Naive B cell (primary cell): Measurements from ENCODE around the gene TOR1B. TPM values are rescaled to one million over a fixed set of nuclear protein-coding genes. Genes with fewer than 3 reads are reported as not detected.
"Not testable (repeated sequence)": the region's sequence is repeated elsewhere in the genome, so short reads cannot be mapped to it uniquely, and the experiment has no call there.

ENCODE experiments used
- ATAC-seq, 2 donors: fragments of 150-1000 bp; cut with Tn5 transposase; 2 replicates each; pipeline ENCODE4 v1.10.0; 2021; ENCODE audit warnings: low read depth in 2 of 2, mild to moderate bottlenecking in 2 of 2, moderate library complexity in 2 of 2
- DNase-seq: peaks from one replicate; pipeline ENCODE4 v3.0.0; 2022
- H3K27ac Mint-ChIP-seq, 6 donors: one replicate each; pipeline ENCODE4 v1.8.0; 2020 to 2022; ENCODE audit warnings: mild to moderate bottlenecking in 6 of 6, mixed read lengths in 6 of 6, moderate library complexity in 5 of 6, inconsistent platforms in 2 of 6
- H3K27me3 Mint-ChIP-seq, 3 donors: one replicate each; pipeline ENCODE4 v1.8.0; 2021 to 2022; ENCODE audit warnings: mixed read lengths in 3 of 3, mild to moderate bottlenecking in 1 of 3
- H3K36me3 Mint-ChIP-seq, 2 donors: one replicate each; pipeline ENCODE4 v1.8.0; 2020 to 2022; ENCODE audit warnings: mixed read lengths in 2 of 2, inconsistent platforms in 1 of 2, mild to moderate bottlenecking in 1 of 2
- H3K4me1 Mint-ChIP-seq, 3 donors: one replicate each; pipeline ENCODE4 v1.8.0; 2020 to 2022; ENCODE audit warnings: mixed read lengths in 3 of 3, inconsistent platforms in 1 of 3, mild to moderate bottlenecking in 1 of 3, moderate library complexity in 1 of 3
- H3K4me3 Mint-ChIP-seq, 8 donors: one replicate each; pipeline ENCODE4 v1.8.0; 2020 to 2022; ENCODE audit warnings: mild to moderate bottlenecking in 8 of 8, mixed read lengths in 8 of 8, moderate library complexity in 8 of 8, inconsistent platforms in 2 of 8
- H3K9me3 Mint-ChIP-seq, 7 donors: one replicate each; pipeline ENCODE4 v1.8.0; 2020 to 2022; ENCODE audit warnings: mixed read lengths in 7 of 7, mild to moderate bottlenecking in 5 of 7, inconsistent platforms in 2 of 7, moderate library complexity in 1 of 7
- polyA plus RNA-seq, 6 donors: library from polyadenylated mRNA; unstranded; fragments of 300-500 nt; fragmentation: Illumina TruSeq; gene quantifications; one replicate each; pipeline ENCODE4 v1.2.3, GENCODE V29; 2021; ENCODE audit warnings: low read depth in 6 of 6

Gene TOR1B, protein sequence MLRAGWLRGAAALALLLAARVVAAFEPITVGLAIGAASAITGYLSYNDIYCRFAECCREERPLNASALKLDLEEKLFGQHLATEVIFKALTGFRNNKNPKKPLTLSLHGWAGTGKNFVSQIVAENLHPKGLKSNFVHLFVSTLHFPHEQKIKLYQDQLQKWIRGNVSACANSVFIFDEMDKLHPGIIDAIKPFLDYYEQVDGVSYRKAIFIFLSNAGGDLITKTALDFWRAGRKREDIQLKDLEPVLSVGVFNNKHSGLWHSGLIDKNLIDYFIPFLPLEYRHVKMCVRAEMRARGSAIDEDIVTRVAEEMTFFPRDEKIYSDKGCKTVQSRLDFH
- polyA plus RNA-seq = 10 to 100 TPM in 4 of 6 donors, 1 to 10 TPM in 2; 8.2 to 26.0 (median 12.3) TPM

DNA sequence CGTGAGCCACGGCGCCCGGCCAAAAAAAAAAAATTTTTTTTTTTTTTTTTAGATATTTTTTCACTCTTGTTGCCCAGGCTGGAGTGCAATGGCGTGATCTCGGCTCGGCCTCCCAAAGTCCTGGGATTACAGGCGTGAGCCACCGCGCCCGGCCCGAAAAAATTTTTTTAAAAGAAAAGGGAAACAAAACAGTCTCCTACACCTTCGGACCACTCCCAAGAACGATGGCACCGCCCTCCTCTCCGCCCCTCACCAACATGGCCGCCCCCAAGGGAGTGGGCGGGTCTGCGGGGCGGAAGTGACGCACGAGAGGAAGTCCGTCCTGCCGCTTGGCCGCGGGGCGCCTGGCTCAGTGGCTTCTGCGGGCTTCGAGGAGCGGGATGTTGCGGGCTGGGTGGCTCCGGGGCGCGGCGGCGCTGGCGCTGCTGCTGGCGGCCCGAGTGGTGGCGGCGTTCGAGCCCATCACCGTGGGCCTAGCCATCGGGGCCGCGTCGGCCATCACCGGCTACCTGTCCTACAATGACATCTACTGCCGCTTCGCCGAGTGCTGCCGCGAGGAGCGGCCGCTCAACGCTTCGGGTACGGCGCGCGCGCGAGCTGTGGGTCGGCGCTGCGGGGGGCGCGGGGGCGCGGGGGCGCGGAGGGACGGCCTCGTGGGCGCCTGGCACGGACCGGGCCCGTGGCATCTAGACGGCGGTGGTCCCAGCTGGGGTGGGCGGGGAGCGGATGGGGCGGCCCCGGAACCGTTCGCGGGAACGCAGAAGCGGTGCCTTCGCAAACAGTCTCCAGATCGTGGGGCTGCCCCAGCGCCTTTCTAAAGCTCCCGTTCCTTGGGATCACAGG is at the start of gene TOR1B:
Gene TOR1B (plus strand): TSS at position 352 of the 843 bp plus-strand sequence. CDS start 29 bp downstream, at position 381.
- Mint-ChIP-seq H3K27ac (peak within 1 kb of the TSS; percentile 90 to 98 (median 97)), H3K4me3 (peak within 1 kb of the TSS; percentile 90 to 98 (median 95)), H3K36me3 (peaks cover 5 to 7% of the 10 kb centered on the region in 2 donors), H3K27me3 (no peaks in the 10 kb centered on the region), H3K4me1 (peaks cover 14 to 33% (median 15%) of the 10 kb centered on the region in 3 donors), H3K9me3 (no peaks in the 10 kb centered on the region)
- peak; percentile 95 to 96 for ATAC-seq
- peak; percentile 98 for DNase-seq

DNA sequence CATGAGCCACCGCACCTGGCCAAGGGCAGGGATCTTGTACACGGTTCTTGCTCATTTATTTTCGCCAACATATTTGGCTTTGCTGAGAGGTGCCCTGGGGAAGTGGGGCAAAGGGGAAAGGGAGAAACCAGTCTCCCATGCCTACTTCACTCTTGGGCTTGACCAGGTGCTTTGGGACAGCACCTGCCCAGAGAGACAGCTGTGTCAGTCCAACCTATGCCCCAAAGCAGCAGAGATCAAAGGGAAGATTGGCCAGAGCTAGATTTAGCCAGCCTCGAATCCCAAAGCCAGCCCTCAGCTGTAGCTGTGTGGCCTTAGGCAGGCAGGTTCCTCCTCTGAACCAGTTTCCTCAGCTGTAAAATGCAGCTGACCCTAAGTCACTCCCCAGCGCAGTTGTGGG is 47.8 kb upstream of the TOR1B start:
- H3K4me1 Mint-ChIP-seq = peaks cover 7 to 19% (median 8%) of the 10 kb centered on the region in 3 donors
- ATAC-seq (no peak), DNase-seq (no peak)
- no peak overlapping the region for H3K4me3 Mint-ChIP-seq
- H3K9me3 Mint-ChIP-seq = no peaks in the 10 kb centered on the region
- peaks cover 20 to 58% (median 40%) of the 10 kb centered on the region in 3 donors for H3K27me3 Mint-ChIP-seq
- H3K27ac Mint-ChIP-seq = no peak overlapping the region
- H3K36me3 Mint-ChIP-seq = no peaks in the 10 kb centered on the region

DNA sequence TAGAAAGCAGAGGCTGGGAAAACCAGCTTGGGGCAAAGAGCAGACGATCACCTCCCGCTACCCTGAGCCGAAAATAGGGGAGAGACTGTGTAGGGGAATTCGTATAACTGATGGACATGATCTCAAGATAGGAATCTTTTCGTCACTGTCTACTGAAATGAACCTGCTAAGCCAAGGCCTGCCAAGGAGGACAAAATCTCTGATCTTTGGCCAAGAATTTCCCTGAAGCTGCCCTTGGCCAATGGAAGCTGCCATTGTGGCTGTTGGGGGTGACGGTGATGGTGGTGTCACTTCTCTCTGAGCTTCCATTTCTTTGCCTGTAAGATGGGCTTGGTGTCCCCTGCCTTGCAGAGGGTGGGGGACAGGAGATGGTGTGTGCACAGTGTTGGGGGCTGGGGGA is 46.8 kb upstream of the TOR1B start:
- DNase-seq = no peak
- peaks cover 24 to 56% (median 40%) of the 10 kb centered on the region in 3 donors for H3K27me3 Mint-ChIP-seq
- peaks cover 7 to 19% (median 8%) of the 10 kb centered on the region in 3 donors for H3K4me1 Mint-ChIP-seq

DNA sequence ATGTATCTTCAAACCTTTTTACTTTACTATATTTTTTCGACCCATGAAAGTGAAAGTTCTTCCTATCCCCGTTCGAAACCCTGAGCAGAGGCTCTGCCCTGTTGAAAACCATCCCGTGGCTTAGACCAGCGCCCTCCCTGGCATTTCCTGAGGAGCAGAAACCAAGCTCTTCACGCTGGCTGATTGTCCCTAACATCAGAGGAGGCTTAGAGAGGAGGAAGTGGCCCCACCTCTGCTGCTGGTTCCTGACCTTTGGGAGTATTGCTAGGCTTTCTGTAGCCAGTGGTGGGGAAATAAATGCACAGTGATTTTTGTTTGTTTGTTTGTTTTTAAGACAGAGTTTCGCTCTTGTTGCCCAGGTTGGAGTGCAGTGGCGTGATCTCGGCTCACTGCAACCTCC is 45.9 kb upstream of the TOR1B start:
- H3K9me3 Mint-ChIP-seq = no peaks in the 10 kb centered on the region
- no peak overlapping the region for H3K27ac Mint-ChIP-seq
- no peak for DNase-seq
- peaks cover 7 to 19% (median 8%) of the 10 kb centered on the region in 3 donors for H3K4me1 Mint-ChIP-seq
- peaks cover 25 to 58% (median 39%) of the 10 kb centered on the region in 3 donors for H3K27me3 Mint-ChIP-seq
- H3K36me3 Mint-ChIP-seq = no peaks in the 10 kb centered on the region
- ATAC-seq = no peak
- H3K4me3 Mint-ChIP-seq = peak overlapping the region in 3 of 8 donors; percentile 12 to 52 (median 20)

More for the DNA sequence above, 46.8 kb upstream of the TOR1B start:
- Mint-ChIP-seq H3K27ac (no peak overlapping the region), H3K4me3 (peak overlapping the region in 1 of 8 donors; percentile 47), H3K36me3 (no peaks in the 10 kb centered on the region), H3K9me3 (no peaks in the 10 kb centered on the region)
- no peak for ATAC-seq

DNA sequence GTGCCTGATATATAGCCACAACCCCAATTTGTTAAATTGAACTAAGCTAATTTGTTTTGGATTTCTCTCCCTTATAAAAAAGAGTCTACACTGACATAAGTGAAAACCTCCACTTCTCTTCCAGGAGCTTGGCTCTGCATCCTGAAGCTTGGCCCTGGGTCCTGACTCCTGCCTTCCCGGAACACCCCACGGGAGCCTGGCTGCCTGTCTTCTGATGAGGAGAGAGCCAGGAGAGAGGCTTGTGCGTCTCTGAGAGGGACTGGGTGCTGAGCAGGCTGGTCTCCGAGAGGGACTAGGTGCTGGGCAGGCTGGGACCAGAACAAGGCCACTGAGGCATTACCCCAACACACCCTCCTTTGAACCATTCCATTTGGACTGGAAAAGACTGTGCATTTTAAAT is 43.7 kb upstream of the TOR1B start:
- Mint-ChIP-seq H3K4me1 (peaks cover 7 to 13% (median 8%) of the 10 kb centered on the region in 3 donors), H3K27ac (no peak overlapping the region), H3K36me3 (no peaks in the 10 kb centered on the region), H3K4me3 (no peak overlapping the region), H3K9me3 (no peaks in the 10 kb centered on the region), H3K27me3 (peaks cover 15 to 43% (median 19%) of the 10 kb centered on the region in 3 donors)
- no peak for DNase-seq
- no peak for ATAC-seq

DNA sequence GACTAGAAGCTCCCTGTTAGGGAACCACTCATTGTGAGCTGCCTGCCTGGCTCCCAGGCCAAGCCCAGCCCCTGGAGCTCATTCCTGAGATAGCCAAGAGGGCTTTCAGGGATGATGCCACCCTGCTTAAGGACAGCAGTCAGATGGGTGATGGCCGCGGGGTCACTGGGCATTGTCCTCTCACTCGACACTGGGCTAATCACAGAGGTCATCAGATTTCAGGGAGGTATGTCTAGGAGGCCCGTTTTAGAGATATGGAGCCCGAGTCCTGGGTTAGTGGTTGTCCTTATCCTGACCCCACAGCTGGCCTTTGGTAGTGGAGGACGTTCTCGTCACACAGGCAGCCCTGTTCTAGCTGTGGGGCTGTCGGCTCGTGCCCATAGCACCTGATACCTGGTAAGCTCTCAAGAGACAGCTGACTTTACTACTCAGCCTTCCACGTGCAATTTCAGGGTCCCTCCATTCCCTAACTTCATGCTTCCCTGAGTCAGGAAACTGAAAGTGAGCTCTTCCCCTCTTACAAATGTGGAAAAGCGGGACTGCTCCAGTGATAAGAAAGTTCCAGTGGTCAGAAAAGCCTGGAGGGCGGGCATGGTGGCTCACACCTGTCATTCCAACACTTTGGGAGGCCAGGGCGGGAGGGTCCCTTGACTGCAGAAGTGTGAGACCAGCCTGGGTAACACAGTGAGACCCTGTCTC is 43.0 kb upstream of the TOR1B start:
- Mint-ChIP-seq H3K27ac (no peak overlapping the region), H3K36me3 (no peaks in the 10 kb centered on the region), H3K4me1 (peaks cover 7 to 13% (median 8%) of the 10 kb centered on the region in 3 donors), H3K4me3 (no peak overlapping the region), H3K27me3 (peaks cover 15 to 43% (median 19%) of the 10 kb centered on the region in 3 donors), H3K9me3 (no peaks in the 10 kb centered on the region)
- ATAC-seq (no peak), DNase-seq (no peak)

DNA sequence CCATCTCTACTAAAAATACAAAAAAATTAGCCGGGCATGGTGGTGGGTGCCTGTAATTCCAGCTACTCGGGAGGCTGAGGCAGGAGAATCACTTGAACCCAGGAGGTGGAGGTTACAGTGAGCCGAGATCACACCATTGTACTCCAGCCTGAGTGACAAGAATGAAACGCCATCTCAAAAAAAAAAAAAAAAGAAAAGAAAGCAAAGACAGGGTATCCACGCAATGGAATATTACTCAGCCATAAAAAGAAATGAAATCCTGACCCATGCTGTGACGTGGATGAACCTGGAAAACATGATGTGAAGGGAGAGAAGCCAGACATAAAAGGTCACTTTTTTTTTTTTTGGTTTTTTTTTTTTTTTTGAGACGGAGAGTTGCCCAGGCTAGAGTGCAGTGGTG is 42.2 kb upstream of the TOR1B start:
- not testable (repeated sequence) for H3K27ac Mint-ChIP-seq, H3K4me3 Mint-ChIP-seq, H3K36me3 Mint-ChIP-seq, H3K9me3 Mint-ChIP-seq, DNase-seq, ATAC-seq
- H3K4me1 Mint-ChIP-seq = peaks cover 7 to 13% (median 8%) of the 10 kb centered on the region in 3 donors
- H3K27me3 Mint-ChIP-seq = peaks cover 16 to 43% (median 19%) of the 10 kb centered on the region in 3 donors

DNA sequence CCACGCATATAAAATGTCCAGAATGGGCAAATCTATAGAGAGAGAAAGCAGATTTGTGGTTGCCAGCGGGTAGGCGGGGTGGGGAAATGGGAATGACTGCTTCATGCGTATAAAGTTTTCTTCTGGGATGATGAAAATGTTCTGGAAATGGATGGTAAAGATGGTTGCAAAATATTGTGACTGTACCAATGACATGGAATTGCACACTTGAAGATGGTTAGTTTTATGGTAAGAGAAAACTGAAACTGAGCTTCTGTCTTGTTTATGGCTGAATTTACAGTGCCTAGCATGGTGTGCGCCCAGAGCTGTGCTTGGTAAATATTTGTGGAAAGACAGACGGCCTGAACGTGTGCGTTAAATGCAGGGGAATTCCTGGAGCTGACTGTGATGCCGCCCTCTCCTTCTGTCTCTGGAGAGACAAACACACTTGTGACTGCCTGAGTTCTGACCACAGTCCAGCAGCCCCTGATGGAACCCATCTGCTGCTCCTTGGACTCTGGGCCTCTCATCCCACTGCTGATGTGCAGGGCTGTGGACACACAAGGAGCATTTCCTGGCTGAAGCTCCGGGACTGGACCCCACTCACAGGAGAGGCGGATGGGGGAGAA is 41.6 kb upstream of the TOR1B start:
- Mint-ChIP-seq H3K36me3 (no peaks in the 10 kb centered on the region), H3K4me1 (peaks cover 7 to 13% (median 8%) of the 10 kb centered on the region in 3 donors), H3K27me3 (peaks cover 19 to 43% (median 19%) of the 10 kb centered on the region in 3 donors), H3K27ac (no peak overlapping the region), H3K9me3 (no peaks in the 10 kb centered on the region), H3K4me3 (no peak overlapping the region)
- ATAC-seq (no peak), DNase-seq (no peak)

DNA sequence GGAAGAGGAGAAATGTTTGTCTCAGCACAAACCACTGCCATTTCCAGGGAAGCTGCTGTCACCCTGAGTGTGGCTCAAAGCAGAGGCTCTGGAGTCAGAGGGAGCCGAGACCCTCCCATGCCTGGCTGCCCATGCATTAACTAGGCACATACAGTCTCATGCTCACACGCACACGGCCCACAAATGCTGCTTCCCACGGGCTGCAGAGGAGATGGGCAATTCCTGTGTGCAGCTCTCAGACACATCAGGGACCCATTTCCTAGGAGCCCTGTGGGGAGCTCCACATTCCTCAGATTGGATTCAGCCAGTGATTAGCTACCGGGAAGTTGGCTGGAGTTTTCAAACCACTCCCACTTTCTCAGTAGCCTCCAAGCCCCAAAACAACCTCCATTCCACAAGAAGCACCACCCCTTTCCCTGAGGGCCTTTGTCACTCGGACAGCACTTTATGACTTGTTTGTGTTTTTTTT is 41.0 kb upstream of the TOR1B start:
- ATAC-seq (no peak), DNase-seq (no peak)
- Mint-ChIP-seq H3K27ac (no peak overlapping the region), H3K36me3 (no peaks in the 10 kb centered on the region), H3K4me1 (peaks cover 5 to 12% (median 6%) of the 10 kb centered on the region in 3 donors), H3K27me3 (peaks cover 17 to 43% (median 19%) of the 10 kb centered on the region in 3 donors), H3K9me3 (no peaks in the 10 kb centered on the region), H3K4me3 (no peak overlapping the region)

DNA sequence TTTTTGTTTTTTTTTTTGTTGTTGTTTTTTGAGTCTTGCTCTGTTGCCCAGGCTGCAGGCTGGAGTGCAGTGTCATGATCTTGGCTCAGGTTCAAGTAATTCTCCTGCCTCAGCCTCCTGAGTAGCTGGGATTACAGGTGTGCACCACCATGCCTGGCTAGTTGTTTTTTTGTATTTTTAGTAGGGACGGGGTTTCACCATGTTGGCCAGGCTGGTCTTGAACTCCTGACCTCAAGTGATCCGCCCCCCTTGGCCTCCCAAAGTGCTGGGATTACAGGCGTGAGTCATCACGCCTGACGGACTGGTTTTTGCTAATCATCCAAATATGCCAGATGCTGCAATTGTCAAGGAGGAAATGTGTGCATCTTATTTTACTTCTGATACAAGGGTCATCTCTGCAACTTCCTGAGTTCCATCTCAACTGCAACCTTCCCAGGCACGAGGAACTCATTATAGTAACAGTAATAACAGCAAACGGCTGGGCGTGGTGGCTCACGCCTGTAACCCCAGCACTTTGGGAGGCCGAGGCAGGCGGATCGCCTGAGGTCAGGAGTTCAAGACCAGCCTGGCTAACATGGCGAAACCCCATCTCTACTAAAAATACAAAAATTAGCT is 40.5 kb upstream of the TOR1B start:
- not testable (repeated sequence) for DNase-seq, H3K4me1 Mint-ChIP-seq, H3K27ac Mint-ChIP-seq, H3K9me3 Mint-ChIP-seq, ATAC-seq, H3K4me3 Mint-ChIP-seq, H3K36me3 Mint-ChIP-seq
- peaks cover 15 to 43% (median 19%) of the 10 kb centered on the region in 3 donors for H3K27me3 Mint-ChIP-seq

DNA sequence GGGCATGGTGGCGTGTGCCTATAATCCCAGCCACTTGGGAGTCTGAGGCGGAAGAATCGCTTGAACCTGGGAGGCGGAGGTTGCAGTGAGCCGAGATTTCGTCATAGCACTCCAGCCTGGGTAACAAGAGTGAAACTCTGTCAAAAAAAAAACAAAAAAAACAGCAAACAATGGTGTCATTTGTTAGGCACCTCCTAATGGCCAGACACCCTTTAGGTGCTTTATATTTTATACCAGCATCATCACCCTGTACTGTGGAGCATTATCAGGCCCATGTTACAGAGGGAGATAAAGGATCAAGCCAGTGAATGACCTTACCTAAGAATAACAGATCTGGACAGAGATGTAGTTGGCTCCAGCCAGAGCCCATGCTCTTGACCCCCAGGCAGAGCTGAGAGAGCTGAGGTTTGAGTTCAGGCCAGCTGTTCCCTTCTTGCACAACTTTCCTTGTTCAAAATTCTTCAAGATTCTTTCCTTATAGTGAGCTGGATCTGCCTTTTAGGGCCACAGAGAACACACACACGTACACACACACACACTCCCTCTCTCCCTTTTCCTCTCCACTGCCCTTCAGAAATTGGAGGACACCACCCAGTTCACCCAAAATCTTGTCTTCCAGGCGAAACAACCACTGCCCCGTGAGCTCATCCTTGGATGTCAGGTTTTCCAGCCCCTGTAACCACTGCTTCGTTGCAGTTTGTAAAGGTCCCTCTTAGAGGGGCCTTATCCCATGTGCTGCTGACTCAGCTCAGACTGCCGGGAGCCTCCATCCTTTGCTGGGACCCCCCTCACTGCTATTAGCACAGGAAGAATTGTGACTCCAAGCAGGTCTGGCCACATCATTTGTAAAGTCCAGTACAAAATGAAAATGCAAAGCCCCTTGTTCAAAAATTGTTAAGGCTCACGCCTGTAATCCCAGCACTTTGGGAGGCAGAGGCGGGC is 39.7 kb upstream of the TOR1B start:
- Mint-ChIP-seq H3K36me3 (no peaks in the 10 kb centered on the region), H3K27me3 (peaks cover 15 to 40% (median 17%) of the 10 kb centered on the region in 3 donors), H3K9me3 (no peaks in the 10 kb centered on the region), H3K4me1 (peaks cover under 1 to 3% (median 1%) of the 10 kb centered on the region in 3 donors), H3K4me3 (no peak overlapping the region), H3K27ac (no peak overlapping the region)
- no peak for DNase-seq
- no peak for ATAC-seq
